Thyroid gland (tissue), 4 donors: ENCODE results near the gene RCOR2. TPM values are rescaled to one million over a fixed set of nuclear protein-coding genes. Genes with fewer than 3 reads are reported as not detected.

Experiments
- DNase-seq, 2 donors: peaks; one replicate each; pipeline ENCODE4 v3.0.0-alpha.2; 2019
- H3K27ac ChIP-seq, 3 donors: fragments of 200-600 bp; sonication (generic); 1 replicate in 2 of 3; 2 replicates in 1 of 3; pipeline ENCODE4 v1.5.1; 2016 to 2019; ENCODE audit warnings: mild to moderate bottlenecking in 1 of 3, moderate library complexity in 1 of 3
- H3K27me3 ChIP-seq: fragments of 200-600 bp; sonication (generic); one replicate; pipeline ENCODE4 v1.5.1; 2019
- H3K36me3 ChIP-seq, 2 donors: fragments of 200-600 bp; sonication (generic); one replicate each; pipeline ENCODE4 v1.5.1; 2016 to 2019
- H3K4me1 ChIP-seq, 2 donors: fragments of 200-600 bp; sonication (generic); one replicate each; pipeline ENCODE4 v1.5.1; 2017 to 2019
- H3K4me3 ChIP-seq, 3 donors: fragments of 200-600 bp; sonication (generic); replicated peaks in 1 of 3; 1 replicate in 2 of 3; 2 replicates in 1 of 3; pipeline ENCODE4 v1.5.1; 2016; ENCODE audit warnings: mild to moderate bottlenecking in 1 of 3
- H3K9me3 ChIP-seq: fragments of 200-600 bp; sonication (generic); one replicate; pipeline ENCODE4 v1.5.1; 2017
- POLR2A ChIP-seq, 2 donors: fragments of 450-650 bp; IDR thresholded peaks; one replicate each; pipeline ENCODE4 v1.6.1; 2017; ENCODE audit warnings: antibody characterized with exemption in 2 of 2, mild to moderate bottlenecking in 2 of 2, moderate library complexity in 1 of 2
- WGBS, 2 donors: methylation state at CpG; one replicate each; pipeline ENCODE4 v1.1.5; 2017; 5-methylcytosine and 5-hydroxymethylcytosine counted together
- intact Hi-C: fragments of 100-400 bp; cut with DNase I; formaldehyde crosslinking; loops from one replicate; pipeline ENCODE4 v1.15.1; 2023
- total RNA-seq, 4 donors: library from RNA; depleted of rRNA; stranded (reverse); fragments of >200 nt; gene quantifications; one replicate each; pipeline ENCODE4 v1.2.3, GENCODE V29; 2016
- TF ChIP-seq, protein P1 (sequence below), 6 experiments: fragments of 200-600 bp in 3 of 6; fragments of 450-650 bp in 3 of 6; sonication (generic) in 3 of 6; IDR thresholded peaks; one replicate each; pipeline ENCODE4 v1.5.1; 2016 to 2019; ENCODE audit warnings: antibody characterized with exemption in 6 of 6, mild to moderate bottlenecking in 2 of 6, inconsistent platforms in 1 of 6, moderate library complexity in 1 of 6

RCOR2 gene
- total RNA-seq, 4 donors from 2014 or later: 0.24 TPM; not detected in 3

DNA sequence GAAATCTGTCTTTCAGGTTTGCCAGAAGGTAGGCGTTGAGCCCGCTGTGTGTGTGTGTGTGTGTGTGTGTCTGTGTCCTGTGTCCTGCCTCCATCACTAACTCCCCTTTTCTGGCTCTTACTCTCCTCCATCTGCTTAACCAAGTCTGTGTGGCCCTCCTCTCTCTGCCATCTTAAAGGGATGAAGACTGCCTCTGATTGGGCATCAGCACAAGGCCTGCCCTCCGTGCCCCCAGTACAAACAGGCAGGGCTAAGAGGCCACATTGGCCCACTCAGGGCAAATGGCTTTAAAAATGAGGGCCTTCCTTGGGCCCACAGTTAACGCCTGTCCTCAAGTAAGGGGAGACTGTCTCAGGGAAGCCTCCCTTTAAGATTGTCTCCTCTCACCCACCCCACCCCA, 10.9 kb downstream of the RCOR2 start:
- Histone ChIP-seq H3K4me3 (no peak overlapping the region), H3K36me3 (peaks cover 41 to 44% of the 10 kb centered on the region in 2 donors), H3K27me3 (no peaks in the 10 kb centered on the region), H3K9me3 (no peaks in the 10 kb centered on the region), H3K27ac (no peak overlapping the region), H3K4me1 (peaks cover 21 to 32% of the 10 kb centered on the region in 2 donors)
- TF ChIP-seq, protein P1, sequence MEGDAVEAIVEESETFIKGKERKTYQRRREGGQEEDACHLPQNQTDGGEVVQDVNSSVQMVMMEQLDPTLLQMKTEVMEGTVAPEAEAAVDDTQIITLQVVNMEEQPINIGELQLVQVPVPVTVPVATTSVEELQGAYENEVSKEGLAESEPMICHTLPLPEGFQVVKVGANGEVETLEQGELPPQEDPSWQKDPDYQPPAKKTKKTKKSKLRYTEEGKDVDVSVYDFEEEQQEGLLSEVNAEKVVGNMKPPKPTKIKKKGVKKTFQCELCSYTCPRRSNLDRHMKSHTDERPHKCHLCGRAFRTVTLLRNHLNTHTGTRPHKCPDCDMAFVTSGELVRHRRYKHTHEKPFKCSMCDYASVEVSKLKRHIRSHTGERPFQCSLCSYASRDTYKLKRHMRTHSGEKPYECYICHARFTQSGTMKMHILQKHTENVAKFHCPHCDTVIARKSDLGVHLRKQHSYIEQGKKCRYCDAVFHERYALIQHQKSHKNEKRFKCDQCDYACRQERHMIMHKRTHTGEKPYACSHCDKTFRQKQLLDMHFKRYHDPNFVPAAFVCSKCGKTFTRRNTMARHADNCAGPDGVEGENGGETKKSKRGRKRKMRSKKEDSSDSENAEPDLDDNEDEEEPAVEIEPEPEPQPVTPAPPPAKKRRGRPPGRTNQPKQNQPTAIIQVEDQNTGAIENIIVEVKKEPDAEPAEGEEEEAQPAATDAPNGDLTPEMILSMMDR (IDR thresholded peaks at IDR 0.05): no peak
- TF ChIP-seq POLR2A (IDR thresholded peaks at IDR 0.05): no peak
- intact Hi-C loops: no loop called here
- no peak for DNase-seq
- WGBS, 2 donors: 93 to 97% methylated on average over 4 of the region's 4 CpGs

DNA sequence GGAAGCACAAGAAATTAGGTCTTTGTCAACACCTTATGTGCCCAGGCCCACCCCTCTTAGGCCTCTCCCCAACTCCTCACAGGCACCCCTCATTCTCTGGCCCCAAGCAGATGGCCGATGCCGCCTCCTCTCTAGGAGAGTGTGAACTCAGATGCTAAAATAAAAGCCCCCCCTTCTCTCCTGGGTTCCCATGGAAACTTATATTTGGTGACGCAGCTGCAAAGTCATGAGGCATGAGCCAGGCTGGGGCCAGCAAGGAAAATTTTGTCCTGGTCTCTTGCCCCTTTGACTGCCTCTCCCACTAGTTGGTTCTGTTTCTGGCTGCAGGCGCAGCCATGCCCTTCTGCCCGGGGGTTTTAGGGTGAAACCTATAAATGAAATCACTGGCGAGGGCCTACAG, 11.8 kb downstream of the RCOR2 start:
- TF ChIP-seq, protein P1 (IDR thresholded peaks at IDR 0.05): no peak
- no peak for TF ChIP-seq POLR2A (IDR thresholded peaks at IDR 0.05)
- intact Hi-C loops: no loop called here
- peaks cover 50 to 54% of the 10 kb centered on the region in 2 donors for H3K36me3 ChIP-seq

DNA sequence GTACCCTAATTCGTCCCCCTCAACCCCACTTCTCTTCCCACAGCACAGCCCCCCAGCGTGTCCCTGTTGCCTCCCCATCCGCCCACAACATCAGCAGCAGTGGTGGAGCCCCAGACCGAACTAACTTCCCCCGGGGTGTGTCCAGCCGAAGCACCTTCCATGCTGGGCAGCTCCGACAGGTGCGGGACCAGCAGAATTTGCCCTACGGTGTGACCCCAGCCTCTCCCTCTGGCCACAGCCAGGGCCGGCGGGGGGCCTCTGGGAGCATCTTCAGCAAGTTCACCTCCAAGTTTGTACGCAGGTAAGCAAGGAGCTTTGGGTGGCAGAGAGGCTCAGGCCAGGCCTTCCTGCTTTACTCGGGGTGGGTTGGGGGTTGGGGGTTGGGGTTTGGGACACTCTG, 12.2 kb downstream of the RCOR2 start:
- no peak overlapping the region for H3K4me3 ChIP-seq
- intact Hi-C loops: no loop called here
- H3K27ac ChIP-seq: no peak overlapping the region
- no peak for TF ChIP-seq POLR2A (IDR thresholded peaks at IDR 0.05)
- TF ChIP-seq, protein P1 (IDR thresholded peaks at IDR 0.05): no peak
- H3K4me1 ChIP-seq: peaks cover 21 to 30% of the 10 kb centered on the region in 2 donors
- WGBS, 2 donors: 90 to 94% methylated on average over 6 to 8 of the region's 13 CpGs
- H3K9me3 ChIP-seq: no peaks in the 10 kb centered on the region
- peaks cover 54 to 58% of the 10 kb centered on the region in 2 donors for H3K36me3 ChIP-seq
- DNase-seq: no peak
- no peaks in the 10 kb centered on the region for H3K27me3 ChIP-seq

More for the DNA sequence above, 11.8 kb downstream of the RCOR2 start:
- H3K4me3 ChIP-seq: no peak overlapping the region
- no peaks in the 10 kb centered on the region for H3K27me3 ChIP-seq
- WGBS, 2 donors: 90 to 92% methylated on average over 6 of the region's 6 CpGs
- peaks cover 21 to 32% of the 10 kb centered on the region in 2 donors for H3K4me1 ChIP-seq
- DNase-seq: no peak
- no peak overlapping the region for H3K27ac ChIP-seq
- H3K9me3 ChIP-seq: no peaks in the 10 kb centered on the region

DNA sequence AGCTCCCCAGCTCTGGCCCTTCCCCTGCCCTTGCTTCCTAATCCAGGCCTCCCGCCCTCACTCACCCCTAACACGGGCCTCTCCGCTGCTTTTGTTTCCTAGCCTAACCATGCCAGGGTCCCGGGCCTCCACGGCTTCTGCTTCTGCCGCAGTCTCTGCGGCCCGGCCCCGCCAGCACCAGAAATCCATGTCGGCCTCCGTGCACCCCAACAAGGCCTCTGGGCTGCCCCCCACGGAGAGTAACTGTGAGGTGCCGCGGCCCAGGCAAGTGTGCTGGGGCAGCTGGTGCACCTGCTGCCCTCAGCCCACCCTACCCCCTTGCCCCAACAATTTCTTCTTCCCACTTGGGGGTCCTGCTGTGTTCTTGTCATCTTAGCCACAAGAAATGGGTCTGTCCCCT, 13.1 kb downstream of the RCOR2 start:
- no peak for DNase-seq
- intact Hi-C loops: no loop called here
- WGBS, 2 donors: 92 to 94% methylated on average over 14 of the region's 14 CpGs

DNA sequence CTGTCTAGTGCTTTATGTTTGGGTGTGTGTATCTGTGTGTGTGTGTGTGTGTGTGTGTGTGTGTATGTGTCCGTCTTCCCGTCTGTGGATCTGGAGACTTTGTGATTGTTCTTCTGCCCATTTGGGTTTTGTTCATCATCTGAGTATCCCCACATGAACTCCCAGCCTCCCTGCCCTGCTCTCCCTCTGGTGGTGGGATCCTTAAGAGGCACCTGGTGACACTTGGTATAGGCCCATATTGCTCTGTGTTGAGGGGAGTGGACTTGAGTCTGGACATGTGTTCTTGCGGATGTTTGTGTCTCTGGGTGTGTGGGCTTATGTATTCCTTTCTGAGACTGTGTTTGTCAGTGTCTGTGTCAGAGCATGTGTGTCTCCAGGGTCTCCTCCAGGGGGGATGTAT, 15.3 kb downstream of the RCOR2 start:
- intact Hi-C loops: no loop called here
- DNase-seq: no peak
- Histone ChIP-seq H3K4me1 (peaks cover 0 to 4% of the 10 kb centered on the region in 2 donors), H3K27me3 (no peaks in the 10 kb centered on the region), H3K9me3 (no peaks in the 10 kb centered on the region), H3K4me3 (no peak overlapping the region), H3K36me3 (peaks cover 70 to 77% of the 10 kb centered on the region in 2 donors), H3K27ac (no peak overlapping the region)
- TF ChIP-seq, protein P1 (IDR thresholded peaks at IDR 0.05): peak in 1 of 6 experiments; percentile 10
- TF ChIP-seq POLR2A (IDR thresholded peaks at IDR 0.05): no peak
- WGBS, 2 donors: 80 to 100% methylated on average over 1 to 3 of the region's 3 CpGs

More for the DNA sequence above, 13.1 kb downstream of the RCOR2 start:
- Histone ChIP-seq H3K9me3 (no peaks in the 10 kb centered on the region), H3K4me1 (peaks cover 16 to 21% of the 10 kb centered on the region in 2 donors), H3K27ac (no peak overlapping the region), H3K27me3 (no peaks in the 10 kb centered on the region), H3K36me3 (peaks cover 62 to 66% of the 10 kb centered on the region in 2 donors), H3K4me3 (no peak overlapping the region)
- TF ChIP-seq, protein P1 (IDR thresholded peaks at IDR 0.05): no peak
- TF ChIP-seq POLR2A (IDR thresholded peaks at IDR 0.05): no peak
